BE2C (cell line): ENCODE results near the gene MOSPD3.

Experiments used
- DNase-seq: peaks from one replicate; pipeline ENCODE4 v3.0.0-alpha.2; 2020
- H3K27me3 ChIP-seq: fragments of 250-450 bp; sonication (Bioruptor Pico); 2 replicates; pipeline ENCODE4 v1.5.1; 2020; ENCODE audit warnings: mild to moderate bottlenecking
- H3K36me3 ChIP-seq: fragments of 250-450 bp; sonication (Bioruptor Pico); 2 replicates; pipeline ENCODE4 v1.5.1; 2020; ENCODE audit warnings: mild to moderate bottlenecking
- H3K4me1 ChIP-seq: fragments of 250-450 bp; sonication (Bioruptor Pico); 2 replicates; pipeline ENCODE4 v1.5.1; 2020
- H3K4me3 ChIP-seq: 2 replicates; pipeline ENCODE4 v1.5.1; 2011; ENCODE audit warnings: low read depth, low read length
- H3K9me3 ChIP-seq: fragments of 250-450 bp; sonication (Bioruptor Pico); 2 replicates; pipeline ENCODE4 v1.5.1; 2020
- CTCF ChIP-seq: IDR thresholded peaks from 2 replicates; pipeline ENCODE4 v1.5.1; 2012; ENCODE audit warnings: mild to moderate bottlenecking, low read depth, low read length

Gene MOSPD3

GRCh38 chr7:100571829-100572116, 40.6 kb upstream of the MOSPD3 start:
- peaks cover 4% of the 10 kb centered on the region for H3K27me3 ChIP-seq
- no peak overlapping the region for H3K4me3 ChIP-seq
- DNase-seq = no peak
- no peaks in the 10 kb centered on the region for H3K9me3 ChIP-seq
- no peak for TF ChIP-seq CTCF
- peaks cover 6% of the 10 kb centered on the region; the same call in 1 of the 2 replicates for H3K36me3 ChIP-seq
- peaks cover 11% of the 10 kb centered on the region for H3K4me1 ChIP-seq

- Histone ChIP-seq H3K27me3 (peaks cover 4% of the 10 kb centered on the region), H3K4me3 (no peak overlapping the region), H3K9me3 (no peaks in the 10 kb centered on the region), H3K36me3 (peaks cover 6% of the 10 kb centered on the region; the same call in 1 of the 2 replicates), H3K4me1 (peaks cover 8% of the 10 kb centered on the region)
- DNase-seq = no peak
- TF ChIP-seq CTCF = no peak
Measured at GRCh38 chr7:100572281-100572948, 39.9 kb upstream of the MOSPD3 start.

GRCh38 chr7:100572949-100573675, 39.2 kb upstream of the MOSPD3 start:
- Histone ChIP-seq H3K9me3 (no peaks in the 10 kb centered on the region), H3K36me3 (peaks cover 6% of the 10 kb centered on the region; the same call in 1 of the 2 replicates), H3K27me3 (peaks cover 4% of the 10 kb centered on the region), H3K4me1 (peaks cover 1% of the 10 kb centered on the region), H3K4me3 (no peak overlapping the region)
- TF ChIP-seq CTCF = no peak
- no peak for DNase-seq

GRCh38 chr7:100573691-100574361, 38.5 kb upstream of the MOSPD3 start, which contains the start of gene SAP25:
Gene SAP25 (minus strand): TSS chr7:100573900. CDS start chr7:100573742, 158 bp downstream.
- DNase-seq = no peak
- H3K4me1 ChIP-seq = no peaks in the 10 kb centered on the region
- no peak within 1 kb of the TSS for H3K4me3 ChIP-seq
- no peaks in the 10 kb centered on the region for H3K9me3 ChIP-seq
- H3K36me3 ChIP-seq = peaks cover 6% of the 10 kb centered on the region; the same call in 1 of the 2 replicates
- TF ChIP-seq CTCF = no peak
- H3K27me3 ChIP-seq = peaks cover 4% of the 10 kb centered on the region

GRCh38 chr7:100574362-100575205, 37.8 kb upstream of the MOSPD3 start:
- H3K4me1 ChIP-seq = no peaks in the 10 kb centered on the region
- peaks cover 4% of the 10 kb centered on the region for H3K27me3 ChIP-seq
- H3K4me3 ChIP-seq = no peak overlapping the region
- no peak for TF ChIP-seq CTCF
- peaks cover 6% of the 10 kb centered on the region; the same call in 1 of the 2 replicates for H3K36me3 ChIP-seq
- DNase-seq = no peak
- no peaks in the 10 kb centered on the region for H3K9me3 ChIP-seq
